HG02623 (cell line): Measurements from ENCODE around the gene DNM3.

Source experiments
- ATAC-seq: cut with Tn5 transposase; IDR thresholded peaks from one replicate; pipeline ENCODE4 v1.9.1; 2021; ENCODE audit warnings: moderate library complexity; ENCODE audit not compliant: unreplicated experiment

DNM3 gene

DNA sequence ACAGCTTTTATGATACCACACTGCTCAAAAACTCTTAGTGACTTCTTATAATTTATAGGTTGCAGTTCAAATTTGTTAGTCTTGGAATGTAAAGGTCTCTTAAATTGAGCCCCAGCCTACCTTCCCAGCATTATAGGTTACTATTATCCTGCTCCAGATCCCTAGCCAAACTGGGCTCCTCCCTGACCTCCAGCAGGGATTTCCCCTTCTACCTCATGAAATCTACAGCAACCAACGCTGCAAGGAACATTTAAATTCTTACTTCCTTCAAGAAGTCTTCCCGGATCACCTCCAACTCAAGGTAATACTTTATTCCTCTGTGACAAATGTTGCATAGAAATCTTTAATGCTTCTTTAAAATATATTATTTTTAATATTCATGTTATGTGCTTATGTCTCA is 324.1 kb downstream of the DNM3 start:
- no peak for ATAC-seq

DNA sequence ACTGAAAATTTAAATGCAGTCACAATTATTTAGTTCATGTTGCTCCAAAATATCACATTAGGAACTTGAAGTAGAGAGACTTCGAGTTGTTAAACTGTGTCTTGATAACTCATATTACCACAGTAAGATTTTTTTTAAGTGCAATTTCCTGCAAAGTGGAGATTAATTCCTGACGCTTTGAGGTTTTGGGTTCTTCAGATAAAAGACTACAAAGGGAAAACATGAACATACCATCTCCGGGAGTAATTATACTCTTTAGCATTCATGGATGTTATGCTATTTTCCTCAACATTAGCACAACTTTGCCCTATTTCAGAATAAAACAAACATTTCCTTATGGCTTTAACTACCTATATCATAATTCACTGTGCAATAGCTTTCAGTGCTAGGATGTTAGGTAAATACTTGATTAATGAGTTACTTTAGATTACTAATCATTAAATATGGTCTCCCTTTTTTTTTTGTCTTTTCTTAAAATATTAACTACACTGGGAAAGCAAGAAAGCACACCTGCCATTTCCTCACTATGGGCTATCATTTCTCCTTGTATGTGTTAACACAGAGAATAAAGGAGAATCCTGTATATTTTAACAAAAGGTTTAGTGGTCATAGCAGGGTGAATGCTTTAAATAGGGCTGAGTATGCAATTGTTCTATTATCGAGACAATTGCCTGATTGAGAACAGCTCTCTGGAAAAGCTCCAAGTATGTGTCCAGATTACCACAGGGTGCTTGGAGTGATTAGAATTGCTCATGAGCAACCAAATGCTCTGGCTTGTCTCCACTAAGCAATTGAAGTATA is 326.7 kb downstream of the DNM3 start:
- ATAC-seq: no peak

DNA sequence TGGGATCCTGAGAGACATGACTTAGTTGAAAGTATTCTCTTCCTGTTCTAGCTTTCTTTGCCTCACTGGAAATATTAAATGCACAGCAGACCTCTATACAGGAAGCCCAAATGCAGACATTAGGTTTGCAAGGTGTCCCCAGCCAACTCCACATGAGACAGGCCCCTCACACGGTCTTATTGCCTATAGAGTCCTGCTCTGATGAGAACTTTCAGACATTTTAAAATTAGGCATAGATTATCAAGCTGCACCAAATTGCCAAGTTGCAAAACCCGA is 327.2 kb downstream of the DNM3 start:
- no peak for ATAC-seq

DNA sequence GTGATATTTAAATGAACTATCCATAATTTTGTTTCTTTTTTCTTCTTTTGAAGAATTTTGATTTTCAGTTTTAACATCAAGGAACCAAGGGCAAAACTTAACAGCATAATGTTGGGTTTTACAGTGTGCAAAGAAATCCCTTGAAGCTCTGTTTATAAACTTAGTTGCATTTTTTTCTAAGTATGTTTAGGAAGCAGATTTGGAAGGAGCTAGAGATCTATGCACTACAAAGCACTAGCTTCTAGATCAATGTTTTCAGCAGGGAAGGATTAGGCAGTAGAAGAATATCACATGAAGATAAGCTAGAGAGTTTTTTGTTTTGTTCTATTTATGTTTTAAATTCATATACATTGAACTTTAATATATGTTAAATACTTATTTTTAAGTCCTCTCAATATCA is 328.5 kb downstream of the DNM3 start:
- no peak for ATAC-seq

DNA sequence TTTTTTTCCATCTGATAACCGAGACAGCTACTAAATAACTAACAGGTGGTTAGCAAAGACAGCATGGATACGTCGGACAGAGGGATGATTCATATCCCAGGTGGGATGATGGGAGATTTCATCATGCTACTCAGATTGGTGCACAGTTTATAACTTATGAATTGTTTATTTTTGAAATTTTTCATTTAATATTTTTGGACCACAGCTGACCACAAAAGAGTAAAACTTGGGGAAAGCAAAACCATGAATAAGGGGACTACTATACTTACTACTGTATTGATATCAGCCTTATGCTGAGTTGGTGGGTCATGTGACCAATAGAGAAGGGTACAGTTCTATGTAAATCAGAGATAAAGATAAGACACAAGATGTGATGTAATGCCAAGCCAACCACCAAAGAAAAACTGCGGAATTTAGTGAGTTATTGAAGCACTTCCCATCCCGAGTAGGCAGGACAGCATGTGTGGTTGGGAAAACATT is 331.1 kb downstream of the DNM3 start:
- ATAC-seq: no peak

DNA sequence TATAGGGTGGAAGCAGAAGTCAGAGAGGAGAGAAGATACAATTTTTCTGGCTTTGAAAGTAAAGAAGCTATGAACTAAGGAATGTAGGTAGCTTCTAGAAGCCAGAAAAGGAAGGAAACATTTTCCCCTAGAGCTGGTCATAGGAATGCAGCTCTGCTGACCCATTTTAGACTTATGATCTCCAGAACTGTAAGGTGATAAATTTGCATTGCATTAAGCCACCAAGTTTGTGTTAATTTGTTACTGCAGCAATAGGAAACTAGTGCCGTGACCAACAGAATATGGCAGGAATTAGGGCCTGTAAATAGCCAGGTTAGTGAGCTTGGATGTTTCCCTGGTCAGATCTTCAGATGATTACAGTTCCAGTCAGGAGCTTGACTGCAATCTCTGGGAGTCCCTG is 334.9 kb downstream of the DNM3 start:
- ATAC-seq: no peak

DNA sequence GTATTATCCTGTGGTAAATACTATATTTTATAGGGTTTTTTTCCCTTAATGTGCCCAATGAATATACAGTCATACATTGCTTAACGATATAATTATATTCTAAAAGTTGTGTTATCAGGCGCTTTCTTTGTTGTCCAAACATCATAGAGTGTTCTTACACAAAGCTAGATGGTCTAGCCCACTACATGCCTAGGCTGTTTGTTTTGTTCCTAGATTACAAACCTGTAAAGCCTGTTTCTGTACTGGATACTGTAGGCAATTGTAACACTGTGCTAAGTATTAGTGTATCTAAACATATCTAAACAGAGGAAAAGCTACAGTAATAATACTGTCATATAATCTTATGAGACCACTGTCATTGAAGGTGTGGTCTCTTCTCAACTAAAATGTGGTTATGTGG is 336.6 kb downstream of the DNM3 start:
- no peak for ATAC-seq

DNA sequence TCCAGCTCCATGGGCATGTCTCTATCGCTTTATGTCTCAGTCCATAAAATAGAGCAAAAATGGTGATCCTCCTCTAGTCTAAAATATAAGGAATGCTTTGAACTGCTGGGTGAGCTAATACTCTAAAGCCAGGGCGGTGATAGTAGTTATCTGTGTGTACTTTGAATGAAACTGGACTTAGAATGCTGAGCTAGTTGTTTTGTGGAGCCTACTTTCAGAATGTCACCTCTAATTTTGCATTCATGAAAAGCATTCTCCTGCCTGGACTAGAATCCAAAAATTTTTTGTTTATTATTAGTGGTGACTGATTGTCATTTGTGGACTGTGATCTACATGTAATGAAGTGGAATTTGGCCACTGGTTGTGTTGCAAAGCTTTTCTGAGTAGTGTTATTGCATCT is 337.6 kb downstream of the DNM3 start:
- ATAC-seq: no peak

DNA sequence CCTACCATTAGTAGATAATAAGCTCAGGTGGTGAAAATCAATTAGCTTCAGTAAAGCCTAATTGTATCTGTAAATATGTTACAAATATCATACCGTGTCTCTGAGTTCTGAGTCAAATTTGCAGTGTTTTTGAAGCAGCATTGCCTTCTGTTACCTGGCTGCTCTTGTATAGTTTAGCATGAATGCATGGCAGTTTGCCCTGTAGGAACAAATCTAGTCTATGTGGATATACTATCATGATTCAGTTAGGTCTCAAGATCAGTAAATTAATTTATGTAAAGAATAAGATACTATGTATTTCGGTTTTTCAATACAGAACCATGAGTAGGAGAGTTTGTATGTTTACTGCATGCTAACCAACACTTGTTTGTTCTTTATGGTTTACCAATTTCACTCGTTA is 338.6 kb downstream of the DNM3 start:
- no peak for ATAC-seq

DNA sequence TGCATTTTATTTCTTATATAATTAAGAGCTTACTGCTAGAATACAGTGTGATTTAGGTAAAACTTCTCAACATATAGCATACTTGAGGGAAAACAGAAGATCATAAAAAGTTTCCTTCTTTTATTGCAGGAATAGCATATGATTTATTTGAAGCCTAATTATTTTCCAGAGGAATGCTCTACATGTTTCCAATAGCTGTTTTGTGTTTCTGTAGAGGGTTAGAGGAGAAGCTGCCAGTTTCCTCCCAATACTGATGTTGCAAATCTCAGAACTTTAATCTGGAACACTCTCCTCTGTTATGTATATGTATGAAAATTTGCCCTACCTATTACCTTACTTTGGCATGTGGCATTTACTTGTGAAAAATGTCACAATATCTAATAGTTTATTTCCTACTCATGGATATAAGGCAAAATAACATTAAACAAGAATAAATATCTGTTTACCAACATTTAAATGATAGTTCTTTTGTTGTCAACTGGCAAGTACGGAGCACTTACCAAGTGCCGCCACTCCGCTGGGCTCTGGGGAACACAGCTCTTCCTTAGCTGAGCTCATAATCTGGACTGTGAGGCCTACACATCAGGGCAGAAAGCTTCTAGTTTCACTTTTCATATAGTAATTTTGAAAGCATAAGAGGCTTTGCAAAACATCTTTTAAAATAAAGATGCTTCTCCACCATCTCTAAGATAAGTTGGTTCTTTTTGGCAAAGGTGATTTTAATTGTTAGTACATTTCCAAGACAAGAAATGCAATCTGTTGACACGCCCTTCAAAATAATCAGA is 339.4 kb downstream of the DNM3 start:
- peak; percentile 55 for ATAC-seq

DNA sequence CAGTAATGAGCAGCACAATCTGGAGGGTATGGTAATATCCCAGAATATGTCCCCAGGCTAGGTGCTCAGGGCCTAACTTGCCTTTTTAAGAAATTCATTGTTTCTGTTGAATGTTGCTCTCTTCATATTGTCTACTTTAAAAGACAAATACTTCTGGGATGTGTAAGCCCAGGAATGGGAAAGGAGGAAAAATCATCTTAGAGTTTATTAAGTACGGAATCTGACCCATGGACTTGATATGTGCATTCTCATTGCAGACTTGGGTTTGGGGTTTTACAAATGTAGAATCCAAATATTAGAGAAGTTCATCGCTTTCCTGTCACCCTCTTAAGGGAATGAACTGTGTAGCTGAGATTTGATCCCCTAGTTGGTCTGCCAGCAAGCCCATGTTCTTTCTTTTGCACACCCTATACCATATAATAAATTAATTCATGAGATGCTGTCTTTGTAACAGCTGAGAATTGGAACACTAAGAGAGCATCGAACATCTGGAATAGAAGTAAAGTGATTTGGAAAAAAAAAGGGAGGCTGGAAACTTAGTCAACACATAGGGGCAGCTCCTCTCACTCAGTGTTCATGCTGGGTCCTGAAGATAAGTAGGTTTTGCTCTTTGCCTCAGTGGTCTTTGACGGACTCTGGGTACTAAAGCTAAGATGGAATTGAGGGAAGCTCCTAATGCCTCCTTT is 343.4 kb downstream of the DNM3 start:
- no peak for ATAC-seq

DNA sequence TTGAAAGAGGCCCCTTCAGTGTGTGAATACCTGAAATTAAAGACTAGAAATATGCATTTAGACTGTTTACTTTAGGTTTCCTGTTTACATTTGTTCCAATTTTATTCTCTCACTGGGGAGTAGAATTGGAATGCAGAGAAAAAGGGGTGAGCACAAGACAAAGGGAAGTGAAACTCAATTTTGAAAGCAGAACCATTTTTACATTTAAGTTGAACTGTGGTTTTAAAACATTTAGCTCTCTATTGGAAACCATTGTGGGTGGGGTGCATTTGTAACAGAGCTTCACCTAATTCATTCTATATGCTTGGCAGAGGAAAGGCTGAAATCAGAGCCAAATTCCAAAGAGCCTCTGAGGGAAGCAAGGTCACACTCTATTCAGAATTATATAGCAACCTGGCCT is 343.9 kb downstream of the DNM3 start:
- peak; percentile 54 for ATAC-seq

DNA sequence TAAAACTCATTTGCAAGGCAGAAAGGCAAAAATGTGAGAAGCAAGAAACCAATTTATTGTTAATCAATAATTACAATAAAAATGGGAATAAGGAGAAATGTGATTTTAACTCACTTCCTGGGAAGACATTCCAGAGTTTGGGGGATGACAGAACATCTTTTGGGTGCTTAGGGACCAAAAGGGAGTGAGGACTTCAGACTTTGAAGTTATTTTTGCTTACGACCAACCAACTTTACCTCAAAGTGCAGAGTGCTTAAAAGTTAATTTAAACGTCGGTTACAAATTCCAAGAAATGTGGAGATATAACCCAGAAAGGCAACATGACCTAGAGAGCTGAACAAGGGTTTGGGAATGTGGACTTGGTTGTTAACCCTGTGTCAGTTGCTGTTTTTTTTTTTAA is 344.7 kb downstream of the DNM3 start:
- ATAC-seq: no peak

DNA sequence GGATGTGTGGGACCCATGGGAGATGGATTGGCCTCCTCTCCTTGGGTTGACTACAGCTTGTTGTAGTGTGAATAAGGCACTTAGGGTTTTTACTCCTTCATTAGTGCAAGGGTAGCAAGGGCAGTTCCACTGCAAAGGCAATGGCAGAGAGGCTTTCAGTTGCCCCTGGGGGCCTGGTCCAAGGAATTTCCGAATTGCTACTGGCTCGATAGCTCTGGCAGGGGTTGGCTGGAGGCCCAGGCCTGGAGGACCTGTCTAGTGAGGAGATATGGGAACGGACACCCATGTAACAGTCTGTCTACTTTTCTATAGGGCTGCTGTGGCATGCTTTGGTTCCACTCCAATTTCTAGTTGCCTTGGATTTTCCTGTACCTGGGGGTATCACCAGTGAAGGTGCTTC is 360.3 kb downstream of the DNM3 start:
- no peak for ATAC-seq

DNA sequence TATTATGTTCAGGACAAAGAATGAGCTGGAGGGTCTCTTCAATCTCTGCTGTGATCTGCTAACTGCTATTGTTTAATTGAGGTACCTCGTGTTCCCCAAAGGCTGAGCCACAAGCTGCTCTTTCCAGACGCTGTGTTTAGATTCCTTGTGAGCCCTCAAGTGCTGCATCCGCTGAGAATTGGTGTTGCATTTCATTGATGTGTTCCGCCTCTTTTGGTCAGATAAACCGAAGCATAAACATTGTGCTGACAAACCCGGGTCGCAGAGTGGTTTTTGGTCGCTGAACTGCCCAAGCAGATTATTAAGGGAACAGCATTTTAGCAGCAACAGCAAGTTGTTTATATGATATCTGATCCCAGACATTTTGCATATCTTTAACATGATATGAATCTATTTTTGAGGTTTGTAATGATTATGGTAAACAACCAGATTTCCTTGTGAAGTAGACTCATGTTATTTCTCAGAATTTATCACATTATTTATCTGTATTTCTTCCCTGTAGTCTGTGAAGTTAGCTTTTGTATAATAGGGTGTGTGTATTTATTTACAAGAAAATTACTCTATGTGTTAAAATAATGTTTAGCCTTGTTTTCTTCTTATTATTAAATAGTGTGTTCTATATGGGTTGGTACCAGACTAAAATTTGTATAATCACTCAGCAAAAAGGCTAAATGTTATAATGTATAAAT is 362.0 kb downstream of the DNM3 start:
- ATAC-seq: no peak

DNA sequence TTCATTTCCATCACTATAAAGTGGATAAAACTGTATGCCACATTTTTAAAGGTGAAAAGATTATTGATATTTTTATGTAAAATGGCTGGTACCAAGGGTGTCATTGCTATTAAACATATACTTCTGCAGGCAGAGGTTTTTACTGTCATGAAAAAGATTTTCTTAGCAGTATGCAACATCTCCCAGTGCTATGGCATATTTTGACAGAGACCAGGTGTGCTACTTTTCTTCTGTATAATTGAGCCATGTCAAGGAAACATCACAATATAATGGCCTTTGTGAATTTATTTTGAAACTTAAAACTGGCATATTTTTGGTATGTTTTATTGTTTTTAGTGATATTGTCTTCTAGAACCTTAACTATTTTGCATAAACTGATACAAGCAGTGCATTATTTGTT is 362.6 kb downstream of the DNM3 start:
- ATAC-seq: no peak

DNA sequence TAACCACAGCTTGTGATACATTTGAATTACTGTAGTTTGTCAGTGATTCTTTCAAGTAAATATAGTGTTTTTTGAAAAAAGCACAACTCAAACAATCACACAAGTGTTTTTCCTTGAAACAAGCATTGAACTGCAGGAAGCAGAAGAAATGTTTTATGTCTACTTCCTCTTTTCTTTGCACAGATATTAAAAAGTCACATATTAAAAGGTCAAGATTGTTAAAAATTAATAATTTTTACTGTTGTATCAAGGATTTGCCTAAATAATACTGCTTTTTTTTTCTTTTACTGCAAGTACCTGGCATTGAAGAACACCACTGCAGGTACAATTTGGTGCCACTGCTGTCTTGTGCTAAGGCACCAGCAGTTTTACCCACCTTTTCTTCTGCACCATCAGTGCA is 365.0 kb downstream of the DNM3 start:
- ATAC-seq: no peak

DNA sequence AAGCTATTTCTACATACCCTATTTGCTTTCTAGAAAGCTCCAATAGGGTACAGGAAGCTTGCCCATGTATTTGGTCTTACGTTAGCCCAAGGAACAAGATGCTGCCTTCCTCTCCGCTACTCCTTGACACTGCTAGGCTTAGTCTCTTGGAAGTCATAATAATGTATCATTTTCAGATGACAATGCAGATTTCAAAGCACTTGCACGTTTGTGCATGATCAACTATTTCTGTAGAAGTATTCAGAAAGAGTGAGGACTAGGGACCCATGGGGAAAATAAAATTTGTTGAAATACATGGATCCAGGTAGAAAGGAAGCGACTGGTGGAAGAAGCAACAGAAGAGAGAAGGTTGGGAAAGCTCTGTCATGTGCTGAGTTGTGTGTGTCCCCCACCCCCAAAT is 367.3 kb downstream of the DNM3 start:
- no peak for ATAC-seq

DNA sequence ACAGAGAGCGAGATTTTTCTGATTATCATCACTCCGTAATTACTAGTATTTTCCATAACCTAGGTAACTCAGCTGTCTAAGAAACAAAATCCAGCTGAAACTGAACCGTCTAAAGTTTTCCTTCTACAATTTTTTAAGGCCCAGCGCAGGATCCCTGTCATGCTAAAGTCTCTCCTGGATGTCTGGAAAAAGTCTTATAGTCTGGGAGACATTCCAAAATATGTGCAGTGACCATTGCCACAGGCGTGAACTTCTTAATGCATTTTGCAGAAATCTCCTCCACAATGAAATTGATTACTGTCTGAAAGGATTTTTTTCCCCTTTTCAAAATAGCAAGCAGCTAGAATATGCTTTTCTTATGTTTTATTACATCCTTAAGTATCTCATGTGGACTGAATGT is 369.9 kb downstream of the DNM3 start:
- no peak for ATAC-seq

DNA sequence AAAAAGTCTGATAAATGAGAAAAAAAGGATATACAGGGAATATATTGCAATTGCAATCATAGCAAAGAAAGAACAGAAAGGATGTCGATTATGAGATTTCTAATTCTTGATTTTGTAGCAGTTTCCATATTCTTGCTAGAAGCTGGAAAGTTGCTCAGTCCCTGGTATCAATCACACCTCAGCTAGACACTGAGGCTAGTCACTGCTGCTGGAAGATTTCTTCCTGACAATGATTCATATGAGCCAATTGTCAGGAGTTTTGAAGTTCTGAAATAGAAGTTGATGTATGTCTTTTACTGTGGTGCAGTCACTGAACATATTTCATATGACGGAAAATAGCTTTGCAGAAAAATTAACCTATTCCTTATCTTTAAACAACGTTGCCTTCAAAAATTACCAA is 370.8 kb downstream of the DNM3 start:
- no peak for ATAC-seq

DNA sequence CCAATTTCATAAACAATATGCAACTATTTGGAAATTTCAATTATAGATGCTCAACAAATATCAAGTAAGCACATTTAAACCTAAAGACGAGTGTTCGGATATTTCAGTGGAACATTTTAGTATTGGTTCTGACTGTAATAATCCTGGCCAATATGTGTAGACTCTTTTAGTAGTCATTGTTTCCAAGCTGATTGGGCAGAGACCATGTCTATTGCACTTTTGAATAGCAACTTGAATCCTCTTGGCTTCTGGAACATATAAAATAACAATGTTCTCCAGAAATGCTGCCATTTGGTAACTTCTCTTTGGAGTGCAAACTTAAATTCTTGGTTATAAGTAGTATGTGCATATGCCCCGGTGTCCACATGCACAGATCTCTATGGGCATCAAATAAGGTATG is 373.7 kb downstream of the DNM3 start:
- no peak for ATAC-seq
